IPS-15b (cell line): ENCODE data around the gene BCAN.
A peak's percentile ranks its signal among the peaks of the same experiment; 100 is the strongest.

ENCODE experiments used
- H3K27me3 ChIP-seq: one replicate; pipeline ENCODE4 v1.6.1; 2013; ENCODE audit warnings: low read length; ENCODE audit not compliant: control insufficient read depth, insufficient read depth
- H3K36me3 ChIP-seq: one replicate; pipeline ENCODE4 v1.6.1; 2013; ENCODE audit warnings: low read length; ENCODE audit not compliant: control insufficient read depth, insufficient read depth
- H3K4me1 ChIP-seq: one replicate; pipeline ENCODE4 v1.6.1; 2013; ENCODE audit warnings: mild to moderate bottlenecking, low read length; ENCODE audit not compliant: control insufficient read depth, insufficient read depth
- H3K4me3 ChIP-seq: one replicate; pipeline ENCODE4 v1.5.1; 2013; ENCODE audit warnings: low read depth, low read length
- H3K9ac ChIP-seq: one replicate; pipeline ENCODE4 v1.6.1; 2013; ENCODE audit warnings: low read depth, mild to moderate bottlenecking, low read length
- H3K9me3 ChIP-seq: one replicate; pipeline ENCODE4 v1.6.1; 2013; ENCODE audit warnings: mild to moderate bottlenecking, low read length; ENCODE audit not compliant: control insufficient read depth, insufficient read depth

BCAN gene

GRCh38 chr1:156638189-156638985 lies 3.5 kb upstream of the BCAN start:
- Histone ChIP-seq H3K9me3 (no peaks in the 10 kb centered on the region), H3K4me1 (peaks cover 2% of the 10 kb centered on the region), H3K4me3 (no peak overlapping the region), H3K36me3 (no peaks in the 10 kb centered on the region), H3K9ac (no peak overlapping the region), H3K27me3 (peaks cover 76% of the 10 kb centered on the region)

DNA sequence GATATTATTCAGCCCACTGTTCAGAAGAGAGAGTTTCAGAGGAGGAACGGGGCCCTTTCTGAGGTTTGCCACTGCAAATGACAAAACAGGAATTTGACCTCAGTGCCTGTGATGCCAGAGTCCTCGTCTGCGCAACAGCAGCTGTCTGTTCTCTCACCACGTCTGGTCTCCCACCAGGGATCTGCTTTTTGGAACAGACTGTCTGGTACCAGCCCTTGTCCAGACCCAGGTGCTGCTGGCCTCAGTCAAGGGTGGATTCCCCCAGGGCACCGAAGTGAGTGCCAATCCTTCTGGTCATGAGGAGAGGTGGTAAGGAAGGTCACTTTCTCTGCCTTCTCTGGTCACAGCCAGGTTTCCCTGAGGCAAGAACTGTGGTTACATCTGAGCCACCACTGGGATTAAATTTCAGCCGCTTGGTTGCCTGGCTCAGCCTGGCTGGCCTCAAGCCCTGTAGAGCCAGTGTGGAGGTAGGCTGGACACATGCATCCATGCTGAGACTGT lies 2.3 kb upstream of the BCAN start:
- no peak overlapping the region for H3K4me3 ChIP-seq
- peaks cover 80% of the 10 kb centered on the region for H3K27me3 ChIP-seq
- H3K36me3 ChIP-seq, result no peaks in the 10 kb centered on the region
- no peaks in the 10 kb centered on the region for H3K9me3 ChIP-seq
- peaks cover 2% of the 10 kb centered on the region for H3K4me1 ChIP-seq
- no peak overlapping the region for H3K9ac ChIP-seq

DNA sequence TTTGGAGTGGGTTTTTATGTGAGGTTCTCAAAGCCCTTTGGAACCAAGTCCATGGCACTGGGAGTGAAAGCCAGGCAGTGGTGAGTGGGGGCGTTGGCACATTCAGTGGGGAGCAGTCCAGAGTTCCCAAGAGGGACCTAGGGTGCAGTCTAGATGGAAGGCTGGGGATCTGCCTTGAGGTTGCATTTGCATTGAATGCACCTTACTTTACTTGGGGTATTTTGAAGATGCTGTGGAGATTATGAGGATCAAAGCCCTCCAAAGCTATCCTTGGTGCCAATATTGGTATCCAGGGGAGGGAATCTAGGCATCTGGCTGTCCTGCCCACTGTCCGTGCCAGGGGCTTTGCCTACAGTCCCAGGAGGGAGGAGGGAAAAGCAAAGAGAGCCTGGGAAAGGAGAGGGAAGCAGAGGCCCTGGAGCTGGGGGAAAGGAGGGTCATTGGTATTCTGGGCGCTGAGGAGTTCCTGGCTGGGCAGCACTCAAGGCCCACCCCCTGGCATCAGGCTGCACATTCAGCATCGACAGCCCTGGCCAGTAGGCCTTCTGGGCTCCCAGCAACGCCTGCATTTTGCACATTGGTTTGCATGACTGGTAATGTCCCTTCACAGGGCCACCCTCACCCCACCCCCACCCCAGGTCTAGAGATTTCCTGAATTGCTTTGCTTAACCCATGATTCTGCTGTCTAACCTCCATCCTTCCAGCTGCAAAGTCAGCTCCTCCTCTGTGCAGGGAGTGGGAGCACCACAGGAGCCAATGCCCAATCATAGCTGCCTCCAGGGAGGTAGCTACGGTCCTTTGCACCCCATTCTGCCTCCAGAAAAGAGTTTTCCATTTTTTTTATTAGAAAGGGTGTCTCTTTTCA lies 843 bp upstream of the BCAN start:
- peaks cover 82% of the 10 kb centered on the region for H3K27me3 ChIP-seq

GRCh38 chr1:156642265-156643048 lies 540 bp downstream of the BCAN start:
- Histone ChIP-seq H3K27me3 (peaks cover 94% of the 10 kb centered on the region), H3K36me3 (no peaks in the 10 kb centered on the region), H3K9ac (no peak overlapping the region), H3K4me1 (peaks cover 2% of the 10 kb centered on the region), H3K4me3 (peak overlapping the region; percentile 71), H3K9me3 (no peaks in the 10 kb centered on the region)

More for the DNA sequence above, 843 bp upstream of the BCAN start:
- H3K9me3 ChIP-seq, result no peaks in the 10 kb centered on the region
- H3K4me3 ChIP-seq, result peak overlapping the region; percentile 49
- peaks cover 2% of the 10 kb centered on the region for H3K4me1 ChIP-seq
- no peak overlapping the region for H3K9ac ChIP-seq
- no peaks in the 10 kb centered on the region for H3K36me3 ChIP-seq

- Histone ChIP-seq H3K4me3 (no peak overlapping the region), H3K36me3 (no peaks in the 10 kb centered on the region), H3K27me3 (peaks cover 96% of the 10 kb centered on the region), H3K4me1 (peaks cover 2% of the 10 kb centered on the region), H3K9ac (no peak overlapping the region), H3K9me3 (no peaks in the 10 kb centered on the region)
Observed at GRCh38 chr1:156643049-156643777, 1.3 kb downstream of the BCAN start.

DNA sequence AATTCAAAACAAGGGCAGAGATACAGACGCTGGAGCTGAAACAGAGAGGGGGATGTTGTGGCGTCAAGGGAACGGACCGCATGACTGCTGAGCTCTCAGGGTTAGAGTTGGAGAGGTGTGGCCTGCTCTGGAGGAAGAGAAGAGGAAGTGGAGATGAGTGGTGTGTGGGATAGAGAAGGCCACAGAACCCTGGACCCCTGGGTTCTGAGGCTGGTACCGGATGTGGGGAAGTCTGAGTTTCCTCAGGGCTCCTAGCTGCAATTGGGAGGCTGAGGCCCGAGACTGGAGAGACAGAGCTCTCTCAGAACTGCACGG lies 1.8 kb downstream of the BCAN start:
- Histone ChIP-seq H3K9ac (no peak overlapping the region), H3K4me1 (peaks cover 2% of the 10 kb centered on the region), H3K9me3 (no peaks in the 10 kb centered on the region), H3K27me3 (peaks cover 96% of the 10 kb centered on the region), H3K36me3 (no peaks in the 10 kb centered on the region), H3K4me3 (no peak overlapping the region)

GRCh38 chr1:156644146-156644545 lies 2.2 kb downstream of the BCAN start:
- no peak overlapping the region for H3K4me3 ChIP-seq
- no peak overlapping the region for H3K9ac ChIP-seq
- H3K27me3 ChIP-seq, result peaks cover 96% of the 10 kb centered on the region
- H3K9me3 ChIP-seq, result no peaks in the 10 kb centered on the region
- H3K4me1 ChIP-seq, result peaks cover 2% of the 10 kb centered on the region
- H3K36me3 ChIP-seq, result no peaks in the 10 kb centered on the region

DNA sequence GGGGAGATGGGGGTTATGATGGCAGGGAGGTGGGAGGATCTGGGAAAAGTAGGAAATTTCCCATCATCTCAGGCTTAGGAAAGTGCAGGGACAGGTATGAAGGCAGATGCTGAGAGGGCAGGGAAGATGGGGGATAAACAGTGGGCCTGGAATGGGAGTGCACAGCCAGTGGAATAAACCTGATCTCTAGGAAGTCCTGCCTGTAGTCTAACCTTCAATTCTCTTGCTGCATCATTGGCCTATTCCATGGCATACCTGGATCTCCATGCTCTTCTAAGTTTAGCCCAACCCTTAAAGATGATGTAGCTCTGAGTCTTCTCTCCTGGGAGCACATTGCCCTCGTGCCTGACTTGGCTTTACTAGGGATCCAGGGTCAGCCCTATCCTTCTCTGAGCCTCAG lies 2.7 kb downstream of the BCAN start:
- Histone ChIP-seq H3K27me3 (peaks cover 93% of the 10 kb centered on the region), H3K9me3 (no peaks in the 10 kb centered on the region), H3K4me3 (no peak overlapping the region), H3K9ac (no peak overlapping the region), H3K36me3 (no peaks in the 10 kb centered on the region), H3K4me1 (peaks cover 2% of the 10 kb centered on the region)

DNA sequence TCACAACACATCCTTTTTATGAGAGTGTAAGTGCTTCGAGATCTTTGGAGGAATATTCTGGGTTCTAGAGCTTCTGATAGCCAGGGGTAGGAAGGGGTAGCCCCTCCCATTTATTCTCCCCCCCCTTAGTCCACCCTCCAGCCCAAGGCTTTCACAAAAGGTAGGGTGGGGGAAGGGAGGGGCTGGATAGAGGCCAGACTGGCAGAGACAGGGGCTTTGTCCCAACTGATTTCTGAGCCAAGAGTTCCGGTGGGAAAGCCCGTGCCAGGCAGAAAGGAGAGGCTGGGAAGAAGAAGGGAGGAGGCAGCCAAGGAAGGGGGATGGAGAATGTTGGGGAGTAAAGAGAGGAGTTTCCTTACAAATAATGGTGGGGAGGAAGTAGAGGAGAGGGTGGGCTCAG lies 3.1 kb downstream of the BCAN start:
- H3K9me3 ChIP-seq, result no peaks in the 10 kb centered on the region
- H3K9ac ChIP-seq, result no peak overlapping the region
- no peak overlapping the region for H3K4me3 ChIP-seq
- H3K36me3 ChIP-seq, result no peaks in the 10 kb centered on the region
- H3K27me3 ChIP-seq, result peaks cover 93% of the 10 kb centered on the region
- H3K4me1 ChIP-seq, result peaks cover 2% of the 10 kb centered on the region

DNA sequence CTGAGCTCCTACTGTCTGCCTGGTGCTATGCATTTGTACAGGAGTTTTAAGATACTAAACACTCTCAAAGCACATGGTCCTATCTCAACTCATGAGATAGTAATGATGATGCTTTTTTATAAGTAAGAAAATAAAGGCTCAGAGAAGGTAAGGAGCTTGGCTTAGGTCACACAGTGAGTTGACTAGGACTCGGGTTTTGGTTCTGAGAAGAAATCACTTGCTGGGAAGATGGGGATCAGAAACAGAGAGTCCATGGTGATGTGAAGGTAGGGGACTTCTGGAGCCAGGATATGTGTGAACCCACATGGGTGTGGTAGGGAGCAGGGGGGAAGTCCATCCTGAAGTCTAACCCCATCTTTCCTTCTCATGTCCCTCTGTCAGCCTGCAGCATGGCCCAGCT lies 3.7 kb downstream of the BCAN start:
- no peak overlapping the region for H3K9ac ChIP-seq
- peaks cover 93% of the 10 kb centered on the region for H3K27me3 ChIP-seq
- no peaks in the 10 kb centered on the region for H3K36me3 ChIP-seq
- H3K4me3 ChIP-seq, result no peak overlapping the region
- peaks cover 2% of the 10 kb centered on the region for H3K4me1 ChIP-seq
- H3K9me3 ChIP-seq, result no peaks in the 10 kb centered on the region

- peak overlapping the region; percentile 30 for H3K4me3 ChIP-seq
- H3K36me3 ChIP-seq, result no peaks in the 10 kb centered on the region
- no peaks in the 10 kb centered on the region for H3K4me1 ChIP-seq
- no peak overlapping the region for H3K9ac ChIP-seq
- H3K27me3 ChIP-seq, result peaks cover 92% of the 10 kb centered on the region
- no peaks in the 10 kb centered on the region for H3K9me3 ChIP-seq
Observed at GRCh38 chr1:156646738-156647211, 4.9 kb downstream of the BCAN start.
